Measurements from ENCODE around the gene NDEL1. TPM values are rescaled to one million over a fixed set of nuclear protein-coding genes. Genes with fewer than 3 reads are reported as not detected.
A peak's percentile ranks its signal among the peaks of the same experiment; 100 is the strongest.

The NDEL1 gene
- total RNA-seq, 4 donors from 2014 or later, result 172 to 237 (median 230) TPM

- TF ChIP-seq CTCF (IDR thresholded peaks at IDR 0.05) (peak; percentile 70 to 77), POLR2A (IDR thresholded peaks at IDR 0.05) (no peak)
- Histone ChIP-seq H3K4me1 (peaks cover 22% of the 10 kb centered on the region), H3K9me3 (no peaks in the 10 kb centered on the region), H3K27me3 (no peaks in the 10 kb centered on the region), H3K27ac (no peak overlapping the region), H3K36me3 (no peaks in the 10 kb centered on the region), H3K4me3 (no peak overlapping the region)
- DNase-seq (ENCODE audit: low spot score in 2 of 2), result peak; percentile 90 to 92
- 27% methylated on average over 19 of the region's 19 CpGs for whole genome bisulfite sequencing
Measured at GRCh38 chr17:8409966-8410882, 25.5 kb upstream of the NDEL1 start.

- Histone ChIP-seq H3K36me3 (no peaks in the 10 kb centered on the region), H3K27ac (no peak overlapping the region), H3K4me1 (peaks cover 22% of the 10 kb centered on the region), H3K4me3 (no peak overlapping the region), H3K27me3 (no peaks in the 10 kb centered on the region), H3K9me3 (no peaks in the 10 kb centered on the region)
- TF ChIP-seq POLR2AphosphoS5 (IDR thresholded peaks at IDR 0.05) (no peak), CTCF (IDR thresholded peaks at IDR 0.05) (no peak), EP300 (IDR thresholded peaks at IDR 0.05) (no peak), POLR2A (IDR thresholded peaks at IDR 0.05) (no peak)
- no peak for DNase-seq (ENCODE audit: low spot score in 2 of 2)
- 100% methylated on average over 1 of the region's 1 CpG for WGBS
Measured at GRCh38 chr17:8410883-8411238, 24.8 kb upstream of the NDEL1 start.

GRCh38 chr17:8412089-8412488 lies 23.6 kb upstream of the NDEL1 start:
- Histone ChIP-seq H3K27me3 (no peaks in the 10 kb centered on the region), H3K4me1 (peaks cover 22% of the 10 kb centered on the region), H3K27ac (no peak overlapping the region), H3K36me3 (no peaks in the 10 kb centered on the region), H3K4me3 (no peak overlapping the region), H3K9me3 (no peaks in the 10 kb centered on the region)
- DNase-seq (ENCODE audit: low spot score in 2 of 2), result no peak
- 76% methylated on average over 5 of the region's 5 CpGs for WGBS
- TF ChIP-seq EP300 (IDR thresholded peaks at IDR 0.05), result no peak
- TF ChIP-seq POLR2A (IDR thresholded peaks at IDR 0.05), result no peak
- no peak for TF ChIP-seq CTCF (IDR thresholded peaks at IDR 0.05)

GRCh38 chr17:8413328-8413727 lies 22.4 kb upstream of the NDEL1 start:
- 85% methylated on average over 4 of the region's 4 CpGs for WGBS
- H3K9me3 ChIP-seq, result no peaks in the 10 kb centered on the region
- no peaks in the 10 kb centered on the region for H3K36me3 ChIP-seq
- DNase-seq (ENCODE audit: low spot score in 2 of 2), result no peak
- peaks cover 17% of the 10 kb centered on the region for H3K4me1 ChIP-seq
- no peak overlapping the region for H3K4me3 ChIP-seq
- H3K27me3 ChIP-seq, result no peaks in the 10 kb centered on the region
- H3K27ac ChIP-seq, result no peak overlapping the region
- TF ChIP-seq POLR2AphosphoS5 (IDR thresholded peaks at IDR 0.05), result no peak
- TF ChIP-seq CTCF (IDR thresholded peaks at IDR 0.05), result no peak
- no peak for TF ChIP-seq POLR2A (IDR thresholded peaks at IDR 0.05)
- no peak for TF ChIP-seq EP300 (IDR thresholded peaks at IDR 0.05)

- peaks cover 15% of the 10 kb centered on the region for H3K4me1 ChIP-seq
- no peak overlapping the region for H3K27ac ChIP-seq
- no peak overlapping the region for H3K4me3 ChIP-seq
- H3K27me3 ChIP-seq, result no peaks in the 10 kb centered on the region
- no peaks in the 10 kb centered on the region for H3K9me3 ChIP-seq
- DNase-seq (ENCODE audit: low spot score in 2 of 2), result no peak
- TF ChIP-seq POLR2A (IDR thresholded peaks at IDR 0.05) (no peak), CTCF (IDR thresholded peaks at IDR 0.05) (no peak), EP300 (IDR thresholded peaks at IDR 0.05) (no peak), POLR2AphosphoS5 (IDR thresholded peaks at IDR 0.05) (no peak)
- H3K36me3 ChIP-seq, result no peaks in the 10 kb centered on the region
Measured at GRCh38 chr17:8413938-8414337, 21.7 kb upstream of the NDEL1 start.

Data from suprapubic skin (tissue), 4 donors.